Fibroblast of skin of scalp (primary cell): ENCODE results near the gene FCER2.

Experiments used
- DNase-seq: peaks from one replicate; pipeline ENCODE4 v3.0.0-alpha.2; 2013

Gene FCER2

DNA sequence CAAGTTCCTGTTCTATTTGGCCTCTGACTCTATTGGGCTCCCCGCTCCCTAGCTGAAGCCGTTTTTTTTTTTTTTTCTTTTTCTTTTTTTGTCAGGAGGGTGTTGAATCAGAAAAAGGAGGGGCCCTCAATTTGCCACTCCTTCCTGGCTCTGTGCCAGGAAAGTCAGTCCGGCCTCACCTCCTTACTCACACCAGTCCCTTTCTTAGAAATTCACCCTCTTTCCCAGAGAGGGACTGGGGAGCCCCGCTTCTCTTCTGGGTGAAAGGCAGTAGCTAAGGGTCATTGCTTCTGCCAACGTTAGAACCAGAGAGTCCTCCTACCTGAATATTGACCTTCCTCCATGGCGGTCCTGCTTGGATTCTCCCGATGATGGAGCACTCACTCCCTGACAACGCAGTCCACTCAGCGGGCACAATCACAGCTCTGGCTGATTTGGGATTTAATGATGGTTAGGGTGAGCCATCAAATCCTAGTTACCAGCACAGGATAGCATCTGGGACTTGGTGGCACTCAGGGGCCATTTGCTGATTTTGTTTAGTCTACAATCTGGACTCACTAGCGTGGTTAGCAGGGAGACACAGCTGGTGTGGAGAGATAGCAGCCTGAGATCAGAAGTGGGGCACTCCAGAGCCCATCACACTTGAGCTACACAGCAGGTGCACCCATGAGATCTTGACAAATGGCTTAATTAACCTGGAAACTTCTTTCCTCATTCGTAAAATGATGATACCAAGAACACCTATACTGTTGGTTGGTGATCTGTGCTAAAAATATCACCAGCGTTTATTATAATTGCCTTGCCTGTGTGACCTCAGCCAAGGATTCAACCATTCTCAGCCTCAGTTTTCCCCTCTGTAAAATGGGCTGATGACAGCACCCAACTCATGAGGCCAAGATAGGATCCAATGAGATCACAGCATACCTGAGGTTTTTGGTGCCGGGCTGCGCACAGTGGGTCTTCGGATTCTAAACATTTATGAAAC, 2.2 kb downstream of the FCER2 start:
- DNase-seq, result no peak

DNA sequence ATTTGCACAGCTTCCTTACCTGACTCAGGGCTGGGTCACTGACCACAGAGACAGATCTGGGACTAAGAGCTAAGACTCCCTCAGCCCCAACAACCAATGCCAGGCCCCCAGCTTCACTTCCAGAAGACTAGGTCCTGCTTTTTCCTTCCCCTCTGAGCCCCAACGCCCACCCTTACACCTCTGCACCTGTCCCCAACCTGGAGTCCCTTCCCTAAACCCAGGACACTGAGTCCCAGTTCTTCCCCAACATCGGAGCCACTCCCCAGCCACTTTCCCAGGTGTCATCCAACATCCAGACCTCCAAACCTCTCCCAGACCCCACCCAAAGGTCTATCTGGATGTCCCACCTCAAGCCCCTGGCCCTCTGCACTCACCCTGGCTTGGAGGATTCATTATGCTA, 2.9 kb downstream of the FCER2 start:
- DNase-seq, result no peak

DNA sequence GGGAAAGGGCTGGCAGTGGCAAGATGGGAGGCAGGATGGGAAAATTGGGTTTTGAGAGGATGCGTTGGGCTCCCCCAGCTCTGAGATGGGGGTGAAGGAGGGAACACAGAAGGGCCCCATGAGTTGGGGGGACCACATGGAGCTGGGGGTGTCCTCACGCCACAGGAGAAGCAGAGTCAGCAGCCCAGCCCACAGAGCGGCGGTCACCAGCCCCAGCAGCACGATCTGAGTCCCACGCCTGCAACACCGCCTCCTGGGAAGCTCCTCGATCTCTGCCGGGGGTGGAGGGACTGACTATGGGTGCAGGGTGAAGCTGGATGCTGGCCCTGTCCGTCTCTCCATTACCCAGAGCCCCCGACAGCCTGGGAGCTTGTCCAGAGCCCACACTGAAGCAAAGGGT, 3.3 kb downstream of the FCER2 start:
- DNase-seq, result no peak

DNA sequence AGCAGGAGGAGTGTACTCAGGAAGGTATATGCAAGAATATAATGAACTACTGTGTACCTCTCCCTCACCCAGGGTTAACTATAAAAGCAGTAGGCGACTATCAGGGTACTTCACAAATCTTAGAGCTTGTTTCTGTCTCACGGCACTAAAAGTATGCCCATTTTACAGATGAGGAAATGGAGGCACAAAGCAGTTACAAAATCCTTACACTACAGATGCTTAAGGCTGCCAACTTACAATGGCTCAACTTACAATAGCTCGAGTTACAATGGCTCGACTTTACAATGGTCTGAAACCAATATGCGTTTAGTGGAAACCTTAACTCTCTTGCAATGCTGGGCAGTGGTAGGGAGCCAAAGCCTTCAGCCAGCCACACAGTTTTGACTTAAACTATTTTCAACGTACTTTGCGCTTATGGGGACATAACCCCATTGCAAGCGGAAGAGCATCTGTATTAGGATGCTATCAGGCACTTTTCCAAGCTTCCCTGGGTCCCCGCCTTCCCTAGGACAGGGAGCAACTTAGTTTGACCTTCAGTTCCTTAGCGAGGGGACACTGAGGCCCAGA, 4.1 kb downstream of the FCER2 start:
- DNase-seq, result no peak

DNA sequence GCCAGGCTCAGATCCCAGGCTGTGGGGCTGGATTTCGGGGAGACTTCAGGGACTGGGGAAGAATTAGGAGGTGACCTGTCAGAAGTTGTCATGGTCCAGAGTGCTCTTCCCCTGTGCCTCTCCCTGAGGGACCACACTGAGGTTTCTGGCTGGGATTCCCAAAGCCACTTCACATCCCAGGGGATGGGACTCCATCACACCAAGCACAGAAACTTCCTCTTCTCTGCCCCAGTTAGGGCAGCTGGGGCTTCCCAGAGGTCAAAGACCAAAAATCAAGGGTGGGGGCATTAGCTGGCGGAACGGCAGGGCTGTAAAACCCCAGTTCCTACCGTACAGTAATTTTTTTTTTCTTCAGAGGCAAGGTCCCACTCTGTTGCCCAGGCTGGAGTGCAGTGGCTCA, 7.4 kb downstream of the FCER2 start:
- DNase-seq, result no peak

DNA sequence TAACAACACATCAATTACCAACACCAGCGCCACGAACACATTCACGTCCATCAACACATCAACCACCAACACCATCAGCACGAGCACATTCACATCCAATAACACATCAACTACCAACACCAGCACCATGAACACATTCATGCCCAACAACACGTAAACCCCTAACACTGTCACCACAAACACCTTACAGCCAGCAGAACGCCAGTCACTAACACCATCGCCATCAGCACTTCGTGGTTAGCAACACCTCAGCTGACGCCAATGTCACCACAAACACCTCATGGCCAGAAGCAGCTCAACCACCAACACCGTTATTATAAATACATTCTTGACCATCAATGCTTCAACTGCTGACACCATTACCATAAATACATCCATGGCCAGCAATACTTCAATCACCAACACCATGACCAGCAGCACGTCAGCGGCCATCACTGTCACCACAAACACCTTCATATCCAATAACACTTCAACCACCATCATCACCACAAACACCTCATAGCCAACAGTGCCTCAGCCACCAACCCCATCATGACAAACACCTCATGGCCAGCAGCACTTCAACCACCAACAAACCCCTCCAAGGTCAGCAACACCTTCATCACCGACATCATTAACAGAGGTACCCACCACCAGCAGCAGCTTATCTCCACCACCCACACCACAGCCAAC, 9.4 kb downstream of the FCER2 start:
- no peak for DNase-seq

DNA sequence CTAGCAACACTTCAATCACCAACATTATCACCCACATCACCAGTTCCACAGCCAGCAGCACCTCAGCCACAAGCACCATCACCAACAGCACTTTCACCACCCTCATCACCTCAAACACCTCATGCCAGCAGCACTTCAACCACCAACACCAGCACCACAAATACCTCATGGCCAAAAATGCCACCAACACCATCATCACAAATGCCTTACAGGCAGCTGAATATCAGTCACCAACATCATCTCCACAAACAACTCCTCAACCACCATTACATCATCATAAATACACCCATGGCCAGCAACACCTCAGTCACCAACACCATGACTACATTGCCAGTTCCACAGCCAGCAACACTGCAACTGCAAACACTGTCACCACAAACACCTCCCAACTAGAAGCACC, 10.4 kb downstream of the FCER2 start:
- no peak for DNase-seq

DNA sequence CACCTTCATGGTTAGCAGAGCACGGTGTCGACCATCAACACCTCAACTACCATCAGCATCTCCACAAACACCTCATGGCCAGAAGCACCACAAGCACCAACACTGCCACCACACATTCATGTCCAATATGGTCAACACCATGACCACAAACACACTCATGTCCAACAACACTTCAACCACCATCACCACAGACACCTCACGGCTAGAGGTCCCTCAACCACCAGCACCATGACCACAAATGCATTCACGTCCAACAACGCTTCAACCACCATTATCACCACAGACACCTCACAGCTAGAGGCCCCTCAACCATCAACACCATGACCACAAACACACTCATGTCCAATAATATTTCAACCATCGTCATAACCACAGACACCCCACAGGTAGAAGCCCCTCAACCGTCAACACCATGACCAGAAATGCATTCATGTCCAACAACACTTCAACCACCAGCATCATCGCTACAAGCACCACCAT, 11.1 kb downstream of the FCER2 start:
- no peak for DNase-seq

DNA sequence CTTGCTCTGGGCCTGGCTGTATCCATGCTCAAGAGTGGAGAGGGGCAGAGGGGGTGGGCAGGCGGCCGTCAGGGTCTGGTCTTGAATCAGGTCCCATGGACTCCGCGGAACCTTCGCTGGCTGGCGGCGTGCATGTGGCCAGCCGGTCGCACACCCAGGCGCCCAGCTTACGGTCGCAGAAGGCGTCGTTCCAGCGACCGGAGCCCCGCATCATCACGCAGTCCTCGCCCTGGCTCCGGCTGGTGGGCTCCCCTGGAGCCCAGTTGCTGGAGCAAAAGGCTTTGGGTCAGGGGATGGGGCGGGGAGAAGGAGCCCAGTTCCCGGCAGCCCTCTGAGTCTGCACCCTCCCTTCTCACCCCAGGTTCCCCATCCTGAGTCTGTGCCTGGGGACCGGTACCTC, 12.8 kb downstream of the FCER2 start:
- DNase-seq, result no peak

DNA sequence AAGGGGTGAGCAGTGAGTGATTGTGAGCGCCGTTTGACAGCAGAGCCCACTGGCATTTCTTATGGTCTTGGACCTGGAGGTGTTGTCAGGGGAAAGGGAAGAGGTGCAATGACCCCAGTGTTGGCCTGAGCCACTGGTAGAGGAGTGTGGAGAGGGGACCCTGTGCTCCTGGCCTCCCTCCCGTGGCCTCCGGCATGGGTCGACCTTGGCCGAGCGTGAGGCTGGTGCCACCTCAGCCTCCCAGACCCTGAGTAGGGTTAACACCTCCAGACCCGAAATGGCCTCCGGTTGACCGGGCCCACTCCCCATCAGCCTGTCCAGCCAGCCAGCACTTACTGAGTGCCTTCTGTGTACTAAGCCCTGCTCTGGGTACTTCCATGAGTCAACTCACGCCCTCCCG, 14.8 kb downstream of the FCER2 start:
- DNase-seq, result no peak

DNA sequence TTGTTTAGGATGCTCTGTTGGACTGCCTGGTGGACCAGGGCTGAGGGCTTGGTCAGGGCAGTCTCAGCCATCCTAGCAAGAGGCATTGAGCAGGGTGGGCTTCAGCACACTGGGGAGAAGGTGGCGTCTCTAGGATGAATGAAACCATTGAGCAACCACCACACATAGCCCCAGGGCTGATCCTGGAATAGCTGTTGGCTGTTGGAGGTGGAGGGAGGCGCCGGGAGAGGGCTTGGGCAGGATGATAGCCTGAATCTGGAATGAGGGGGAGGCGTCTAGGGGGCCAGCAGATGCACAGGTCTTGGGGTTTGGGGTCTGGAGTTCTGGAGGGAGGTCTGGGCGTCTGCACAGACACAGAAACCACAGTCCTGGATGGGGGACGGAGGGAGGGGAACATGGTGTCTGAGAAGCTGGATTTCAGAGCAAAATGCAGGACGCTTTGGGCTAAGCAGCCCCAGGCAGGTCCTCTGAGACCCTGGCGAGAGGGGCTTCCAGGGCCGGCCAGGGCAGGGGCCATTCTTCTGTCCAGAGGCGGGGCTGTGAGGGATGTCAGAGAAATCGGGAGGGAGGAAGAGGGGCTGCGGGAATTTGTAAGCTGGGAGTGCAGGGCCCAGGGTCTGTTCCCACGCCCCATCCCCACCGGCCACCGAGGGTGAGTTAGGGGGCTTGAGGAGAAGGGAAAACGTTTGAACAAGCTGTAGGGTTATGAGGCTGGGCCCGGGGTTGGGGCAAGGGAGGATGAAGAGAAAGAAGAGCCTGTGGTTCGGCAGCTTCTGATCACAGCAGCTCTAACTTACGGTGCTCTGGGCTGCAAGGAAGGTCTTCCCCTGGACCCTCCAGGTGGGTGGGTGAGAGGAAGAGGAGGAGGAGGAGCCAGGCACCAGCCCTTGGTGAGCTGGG, 16.1 kb downstream of the FCER2 start:
- no peak for DNase-seq

DNA sequence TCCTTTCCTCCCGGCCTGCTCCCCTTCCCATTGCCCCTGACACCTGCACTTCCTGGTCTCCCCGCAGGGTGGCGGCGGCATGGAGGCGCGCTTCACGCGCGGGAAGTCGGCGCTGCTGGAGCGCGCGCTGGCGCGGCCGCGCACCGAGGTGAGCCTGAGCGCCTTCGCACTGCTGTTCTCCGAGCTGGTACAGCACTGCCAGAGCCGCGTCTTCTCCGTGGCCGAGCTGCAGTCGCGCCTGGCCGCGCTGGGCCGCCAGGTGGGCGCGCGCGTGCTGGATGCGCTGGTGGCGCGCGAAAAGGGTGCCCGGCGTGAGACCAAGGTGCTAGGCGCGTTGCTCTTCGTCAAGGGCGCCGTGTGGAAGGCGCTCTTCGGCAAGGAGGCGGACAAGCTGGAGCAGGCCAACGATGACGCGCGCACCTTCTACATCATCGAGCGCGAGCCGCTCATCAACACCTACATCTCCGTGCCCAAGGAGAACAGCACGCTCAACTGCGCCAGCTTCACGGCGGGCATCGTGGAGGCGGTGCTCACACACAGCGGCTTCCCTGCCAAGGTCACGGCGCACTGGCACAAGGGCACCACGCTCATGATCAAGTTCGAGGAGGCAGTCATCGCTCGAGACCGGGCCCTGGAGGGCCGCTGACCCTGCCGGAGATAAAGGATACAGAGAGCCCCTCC, 19.6 kb downstream of the FCER2 start:
- DNase-seq, result no peak

DNA sequence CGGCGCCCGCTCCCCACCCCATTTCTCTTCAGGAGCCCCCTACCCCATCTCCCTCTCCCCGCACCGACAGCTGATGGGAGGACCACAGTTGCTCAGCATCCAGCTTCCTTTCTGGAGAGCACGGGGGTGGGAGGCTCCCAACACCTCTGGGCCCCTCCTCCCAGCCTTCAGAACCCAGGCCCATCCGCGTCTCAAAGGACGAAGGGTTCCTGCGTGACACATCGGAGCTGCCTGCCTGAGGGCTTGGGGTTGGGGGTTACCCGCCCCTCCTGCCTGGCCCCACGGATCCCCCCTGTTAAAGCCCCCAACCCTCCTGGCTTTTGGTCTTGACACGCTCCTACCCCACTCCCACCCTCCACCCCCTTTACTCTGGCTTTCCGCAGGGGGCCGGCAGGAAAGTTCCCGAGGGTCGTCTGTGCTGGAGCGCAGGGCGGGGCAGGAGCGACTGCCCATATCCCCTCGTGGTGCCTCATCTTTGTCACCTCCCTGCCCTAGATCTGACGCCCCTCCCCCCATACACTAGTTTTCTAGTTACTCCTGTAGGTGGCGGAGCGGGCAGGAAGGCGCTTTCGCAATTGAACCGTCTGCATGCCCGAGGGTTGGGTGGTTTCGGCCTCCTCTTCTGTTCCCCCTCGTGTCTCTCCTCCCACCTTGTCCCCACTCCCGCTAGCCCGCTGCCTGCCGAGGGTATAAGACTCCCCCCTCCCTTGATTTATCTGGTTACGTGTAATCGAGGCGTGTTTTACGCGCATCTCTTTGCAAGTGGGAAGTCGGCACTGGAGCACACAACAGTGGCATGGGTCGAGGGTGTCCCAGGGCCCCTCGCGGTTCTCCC, 20.4 kb downstream of the FCER2 start:
- peak; percentile 83 for DNase-seq

DNA sequence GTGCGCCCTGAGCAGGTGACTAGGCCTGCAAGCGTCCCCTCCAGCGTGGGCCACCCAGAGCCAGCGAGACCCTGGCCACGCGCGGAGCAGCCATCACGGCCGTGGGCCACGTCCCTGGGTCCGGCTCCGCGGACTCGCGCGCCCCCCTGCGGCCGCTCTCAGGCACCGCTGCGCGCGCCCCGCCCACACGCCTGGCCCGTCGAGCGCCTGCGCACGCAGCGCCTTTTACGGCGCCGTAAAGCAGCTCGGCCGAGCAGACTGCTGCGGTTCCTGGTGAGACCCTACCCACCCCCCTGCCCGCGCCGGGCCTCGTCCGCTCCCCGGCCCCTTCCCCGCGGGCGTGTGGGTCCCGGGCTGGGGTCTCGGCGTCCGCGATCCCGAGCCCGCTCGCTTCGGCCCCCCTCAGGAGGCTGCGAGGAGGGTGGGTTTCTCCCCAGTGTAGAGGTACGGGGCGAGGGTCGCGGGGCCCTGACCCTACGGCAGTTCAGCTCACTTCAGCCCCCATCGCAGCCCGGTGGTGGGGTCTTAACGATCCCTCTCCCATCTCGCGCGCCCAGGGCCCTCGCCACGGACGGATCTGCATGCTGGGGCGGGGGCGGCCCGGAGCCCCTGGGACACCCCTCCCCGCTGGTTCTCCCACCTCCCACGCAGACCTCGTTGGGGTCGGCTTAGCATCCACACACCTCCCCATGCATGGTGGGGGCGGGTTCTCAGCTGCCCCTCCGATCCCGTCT, 21.2 kb downstream of the FCER2 start, which contains the start of gene TRAPPC5:
Gene TRAPPC5 (plus strand): TSS at position 228 of the 734 bp plus-strand sequence. CDS start 1,421 bp downstream, outside the sequence.
- peak; percentile 83 for DNase-seq

DNA sequence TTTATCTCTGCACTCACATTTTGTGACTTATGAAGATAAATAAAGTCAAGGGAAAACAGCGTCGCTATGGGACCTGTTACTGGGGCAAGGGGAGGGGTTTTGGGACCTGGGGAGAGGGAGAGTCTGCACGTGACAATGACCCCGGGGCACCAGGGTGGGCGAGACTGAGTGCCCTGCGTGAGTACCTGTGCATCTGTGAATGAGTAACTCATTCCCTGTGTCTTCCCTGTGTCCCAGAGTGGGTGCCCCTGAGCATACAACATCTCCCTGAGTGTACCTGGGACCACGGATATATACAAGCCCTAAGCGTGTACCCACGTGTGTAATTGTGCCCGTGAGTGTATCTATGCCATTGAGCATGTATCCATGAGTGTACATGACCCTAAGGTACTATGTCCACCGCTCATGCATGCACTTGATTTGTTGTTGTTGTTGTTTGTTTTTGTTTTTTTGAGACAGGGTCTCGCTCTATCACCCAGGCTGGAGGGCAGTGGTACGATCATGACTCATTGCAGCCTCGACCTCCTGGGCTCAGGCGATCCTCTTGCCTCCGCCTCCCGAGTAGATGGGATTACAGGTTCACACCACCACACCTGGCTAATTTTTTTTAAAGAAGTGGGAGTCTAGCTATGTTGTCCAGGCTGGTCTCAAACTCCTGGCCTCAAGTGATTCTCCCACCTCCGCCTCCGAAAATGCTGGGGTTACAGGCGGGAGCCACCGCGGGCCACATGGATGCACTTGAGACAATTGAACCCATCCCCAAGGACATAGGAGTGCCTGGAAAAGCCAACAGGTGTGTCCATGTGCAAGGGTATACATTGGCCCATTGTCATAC, 21.9 kb downstream of the FCER2 start:
- no peak for DNase-seq

DNA sequence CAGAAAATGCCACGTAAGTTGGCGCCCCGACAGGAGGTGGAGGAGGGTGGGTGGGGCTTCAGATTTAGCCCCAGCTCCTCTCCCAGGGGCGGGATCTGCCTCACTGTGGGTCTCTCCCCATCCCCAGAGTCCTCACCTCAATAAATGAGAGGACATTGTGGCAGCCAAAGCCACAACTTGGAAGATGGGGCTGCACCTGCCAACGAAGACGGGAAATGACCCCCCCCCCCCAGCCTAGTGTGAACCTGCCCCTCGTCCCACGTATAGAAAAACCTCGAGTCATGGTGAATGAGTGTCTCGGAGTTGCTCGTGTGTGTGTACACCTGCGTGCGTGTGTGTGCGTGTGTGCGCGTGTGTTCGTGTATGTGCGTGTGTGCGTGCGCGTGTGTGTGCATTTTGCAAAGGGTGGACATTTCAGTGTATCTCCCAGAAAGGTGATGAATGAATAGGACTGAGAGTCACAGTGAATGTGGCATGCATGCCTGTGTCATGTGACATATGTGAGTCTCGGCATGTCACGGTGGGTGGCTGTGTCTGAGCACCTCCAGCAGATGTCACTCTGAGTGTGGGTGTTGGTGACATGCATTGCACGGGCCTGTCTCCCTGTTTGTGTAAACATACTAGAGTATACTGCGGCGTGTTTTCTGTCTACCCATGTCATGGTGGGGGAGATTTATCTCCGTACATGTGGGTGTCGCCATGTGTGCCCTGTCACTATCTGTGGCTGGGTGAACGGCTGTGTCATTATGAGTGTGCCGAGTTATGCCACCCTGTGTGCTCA, 22.8 kb downstream of the FCER2 start:
- DNase-seq, result no peak

DNA sequence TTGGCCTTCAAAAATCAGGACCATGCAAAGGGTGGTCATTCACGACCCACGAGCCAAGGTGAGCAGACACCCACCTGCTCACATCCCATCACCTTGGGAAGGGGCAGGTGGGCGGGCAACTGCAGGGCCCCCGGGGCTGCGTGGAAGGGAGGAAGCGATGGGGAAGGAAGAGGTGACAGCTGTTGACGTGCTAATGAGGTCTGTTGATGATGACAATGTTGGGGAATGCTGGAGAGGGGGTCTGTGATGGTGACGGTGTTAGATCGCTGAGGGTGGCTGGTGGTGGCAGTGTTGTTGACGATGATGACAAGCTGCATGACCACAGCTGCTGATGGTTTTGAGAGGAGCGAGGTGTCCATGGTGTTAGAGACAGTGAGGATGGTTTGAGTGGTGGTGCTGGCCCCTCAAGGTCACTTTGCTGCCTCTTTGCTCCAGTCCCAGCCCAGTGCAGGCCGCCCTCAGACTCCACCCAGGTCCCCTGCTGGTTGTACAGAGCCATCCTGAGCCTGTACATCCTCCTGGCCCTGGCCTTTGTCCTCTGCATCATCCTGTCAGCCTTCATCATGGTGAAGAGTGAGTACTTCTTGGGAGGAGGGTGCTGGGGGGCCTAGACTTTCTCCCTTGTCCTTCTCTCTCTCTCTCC, 24.1 kb downstream of the FCER2 start:
- DNase-seq, result no peak

DNA sequence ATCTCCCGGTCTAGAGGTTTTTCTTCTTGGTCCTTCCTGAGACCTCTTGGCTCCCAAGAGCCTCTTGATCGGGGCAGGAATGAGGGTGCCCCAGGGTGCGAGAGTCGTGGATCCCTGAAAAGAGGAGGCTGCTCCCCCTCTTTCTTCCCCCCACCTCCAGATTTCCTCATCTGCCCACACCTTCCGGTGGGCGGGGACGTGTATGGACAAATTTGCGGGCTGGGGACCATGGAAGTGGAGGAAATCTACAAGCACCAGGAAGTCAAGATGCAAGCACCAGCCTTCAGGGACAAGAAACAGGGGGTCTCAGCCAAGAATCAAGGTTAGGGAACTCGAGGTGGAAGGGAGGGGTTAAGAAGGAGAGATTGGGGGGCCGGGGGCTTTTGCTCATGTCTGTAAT, 25.1 kb downstream of the FCER2 start, which contains the start of gene MCEMP1:
Gene MCEMP1 (plus strand): TSS at position 237 of the 400 bp plus-strand sequence. CDS start 31 bp downstream, at position 268.
- no peak for DNase-seq
